ENCODE results near the gene ARHGAP22. TPM values are rescaled to one million over a fixed set of nuclear protein-coding genes. Genes with fewer than 3 reads are reported as not detected.

The ARHGAP22 gene
- total RNA-seq, 1 donor from 2014 or later, result 3.2 TPM

DNA sequence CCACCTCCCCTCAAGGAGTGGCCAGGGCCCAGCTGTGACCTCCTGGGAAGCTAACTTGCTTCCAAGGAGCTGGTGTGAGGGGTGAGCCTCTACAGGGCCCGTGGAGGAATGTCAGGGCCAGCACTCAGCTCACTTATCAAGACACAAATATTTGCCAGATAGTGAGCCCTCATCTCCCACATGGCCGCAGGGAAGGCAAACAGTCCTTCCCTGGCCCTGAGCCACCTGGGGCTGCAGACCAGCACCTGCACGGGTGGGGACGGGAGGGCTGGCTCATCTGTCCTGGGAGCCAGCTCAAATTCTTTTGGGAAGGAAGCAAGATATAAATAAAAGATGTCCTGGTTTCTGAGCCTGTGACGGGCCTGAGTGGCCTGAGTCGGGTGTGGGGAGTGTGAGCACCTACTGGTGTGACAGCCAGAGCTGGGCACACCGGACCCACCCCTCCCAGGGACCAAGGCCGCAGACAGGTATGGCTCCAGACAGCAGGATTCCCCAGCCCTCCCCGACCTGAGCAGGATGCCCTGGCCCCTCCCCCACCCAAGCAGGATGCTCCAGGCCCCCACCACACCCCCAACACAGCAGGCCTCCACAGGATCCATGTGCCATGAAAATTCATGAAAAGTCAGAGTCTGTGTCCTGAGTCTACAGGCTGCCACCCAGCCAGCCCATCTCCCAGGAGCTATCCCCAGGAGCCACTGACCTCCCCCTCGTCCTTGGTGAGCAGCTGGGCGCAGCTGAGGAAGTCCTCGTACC lies 150.4 kb downstream of the ARHGAP22 start:
- Histone ChIP-seq H3K9me3 (no peaks in the 10 kb centered on the region), H3K36me3 (no peaks in the 10 kb centered on the region), H3K4me1 (no peaks in the 10 kb centered on the region), H3K27ac (no peak overlapping the region), H3K27me3 (no peaks in the 10 kb centered on the region), H3K4me3 (no peak overlapping the region)
- intact Hi-C loops (cut with DNase I), result no loop called here
- DNase-seq (ENCODE audit: extremely low spot score in 2 of 2), result peak; percentile 74 to 81
- TF ChIP-seq POLR2AphosphoS5 (IDR thresholded peaks at IDR 0.05; ENCODE audit: insufficient read depth in 1 of 2, low read depth in 1 of 2) (no peak), POLR2A (IDR thresholded peaks at IDR 0.05) (no peak)
- TF ChIP-seq, protein P1, sequence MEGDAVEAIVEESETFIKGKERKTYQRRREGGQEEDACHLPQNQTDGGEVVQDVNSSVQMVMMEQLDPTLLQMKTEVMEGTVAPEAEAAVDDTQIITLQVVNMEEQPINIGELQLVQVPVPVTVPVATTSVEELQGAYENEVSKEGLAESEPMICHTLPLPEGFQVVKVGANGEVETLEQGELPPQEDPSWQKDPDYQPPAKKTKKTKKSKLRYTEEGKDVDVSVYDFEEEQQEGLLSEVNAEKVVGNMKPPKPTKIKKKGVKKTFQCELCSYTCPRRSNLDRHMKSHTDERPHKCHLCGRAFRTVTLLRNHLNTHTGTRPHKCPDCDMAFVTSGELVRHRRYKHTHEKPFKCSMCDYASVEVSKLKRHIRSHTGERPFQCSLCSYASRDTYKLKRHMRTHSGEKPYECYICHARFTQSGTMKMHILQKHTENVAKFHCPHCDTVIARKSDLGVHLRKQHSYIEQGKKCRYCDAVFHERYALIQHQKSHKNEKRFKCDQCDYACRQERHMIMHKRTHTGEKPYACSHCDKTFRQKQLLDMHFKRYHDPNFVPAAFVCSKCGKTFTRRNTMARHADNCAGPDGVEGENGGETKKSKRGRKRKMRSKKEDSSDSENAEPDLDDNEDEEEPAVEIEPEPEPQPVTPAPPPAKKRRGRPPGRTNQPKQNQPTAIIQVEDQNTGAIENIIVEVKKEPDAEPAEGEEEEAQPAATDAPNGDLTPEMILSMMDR (IDR thresholded peaks at IDR 0.05), result no peak

DNA sequence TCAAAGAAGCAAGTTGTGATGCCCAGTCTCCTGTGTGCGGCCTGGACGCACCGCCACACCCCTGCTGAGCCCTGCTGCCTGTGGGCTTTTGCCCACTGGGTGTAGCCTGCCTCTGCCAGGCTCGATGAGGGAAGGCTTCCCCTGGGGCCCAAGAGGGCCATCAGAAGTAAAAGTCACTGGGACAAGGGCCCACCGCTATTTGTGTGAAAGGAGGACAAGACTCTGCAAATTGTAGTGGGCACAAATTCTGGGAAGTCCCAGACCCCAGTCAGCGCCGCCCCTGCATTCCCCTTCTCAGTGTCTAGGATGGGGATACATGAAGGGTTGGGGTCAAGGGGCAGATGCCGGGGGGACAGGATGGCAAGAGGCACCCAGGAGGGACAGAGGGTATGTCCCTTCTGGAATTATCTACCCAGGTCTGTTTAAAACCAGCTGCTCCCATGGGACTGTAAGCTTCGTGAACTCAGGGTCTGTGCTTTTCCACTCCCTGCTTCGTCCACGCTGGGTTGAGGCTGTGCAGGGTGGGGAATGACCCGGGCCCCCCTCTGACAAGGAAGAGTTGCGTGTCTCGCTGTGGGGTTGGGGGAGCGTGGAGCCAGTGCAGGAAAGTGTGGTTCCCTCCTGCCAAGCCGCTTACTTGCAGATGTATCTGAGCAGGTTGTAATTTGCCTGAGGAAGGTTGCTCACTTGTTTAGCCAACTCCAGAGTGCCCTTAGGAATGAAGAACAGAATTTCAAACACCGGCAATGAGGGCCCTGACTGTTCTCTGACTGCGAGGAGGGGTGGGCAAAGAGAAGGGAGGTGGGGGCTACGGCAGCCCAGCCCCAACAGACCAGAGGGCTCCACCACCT lies 151.2 kb downstream of the ARHGAP22 start:
- Histone ChIP-seq H3K4me3 (no peak overlapping the region), H3K27me3 (no peaks in the 10 kb centered on the region), H3K4me1 (no peaks in the 10 kb centered on the region), H3K9me3 (no peaks in the 10 kb centered on the region), H3K27ac (no peak overlapping the region), H3K36me3 (no peaks in the 10 kb centered on the region)
- intact Hi-C loops (cut with DNase I), result no loop called here
- TF ChIP-seq, protein P1 (IDR thresholded peaks at IDR 0.05), result no peak
- TF ChIP-seq POLR2AphosphoS5 (IDR thresholded peaks at IDR 0.05; ENCODE audit: insufficient read depth in 1 of 2, low read depth in 1 of 2) (no peak), POLR2A (IDR thresholded peaks at IDR 0.05) (no peak)
- DNase-seq (ENCODE audit: extremely low spot score in 2 of 2), result peak in 1 of 2 donors; percentile 79

DNA sequence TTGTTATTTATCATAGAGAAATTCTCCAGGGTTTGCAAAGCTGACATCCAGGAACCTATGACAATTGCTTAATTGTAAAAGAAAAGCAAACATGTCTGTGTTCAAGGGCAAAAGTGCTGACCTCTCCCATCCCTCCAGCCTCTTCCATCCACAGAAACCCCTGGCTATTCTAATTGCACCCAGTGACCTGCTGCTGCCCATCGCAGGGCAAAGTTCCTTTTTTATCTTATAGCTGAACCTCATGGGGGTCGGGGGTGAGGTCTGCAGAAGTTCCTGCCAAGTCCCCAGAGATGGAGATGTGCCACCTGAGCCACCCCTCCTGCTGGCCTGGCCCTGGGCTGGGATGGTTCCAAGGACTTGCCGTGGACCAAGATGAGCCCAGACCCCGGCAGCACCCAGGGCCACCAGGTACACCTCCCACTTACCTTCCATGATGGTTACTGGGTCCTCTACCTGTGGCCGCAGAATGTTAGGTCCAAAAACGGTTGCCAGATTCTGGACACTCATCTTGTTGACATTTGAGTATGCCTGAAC lies 151.9 kb downstream of the ARHGAP22 start:
- Histone ChIP-seq H3K9me3 (no peaks in the 10 kb centered on the region), H3K4me3 (no peak overlapping the region), H3K27ac (no peak overlapping the region), H3K36me3 (no peaks in the 10 kb centered on the region), H3K4me1 (no peaks in the 10 kb centered on the region), H3K27me3 (no peaks in the 10 kb centered on the region)
- TF ChIP-seq POLR2A (IDR thresholded peaks at IDR 0.05), result no peak
- no peak for TF ChIP-seq POLR2AphosphoS5 (IDR thresholded peaks at IDR 0.05; ENCODE audit: insufficient read depth in 1 of 2, low read depth in 1 of 2)
- TF ChIP-seq, protein P1 (IDR thresholded peaks at IDR 0.05), result no peak
- DNase-seq (ENCODE audit: extremely low spot score in 2 of 2), result peak in 1 of 2 donors; percentile 81
- intact Hi-C loops (cut with DNase I), result no loop called here

DNA sequence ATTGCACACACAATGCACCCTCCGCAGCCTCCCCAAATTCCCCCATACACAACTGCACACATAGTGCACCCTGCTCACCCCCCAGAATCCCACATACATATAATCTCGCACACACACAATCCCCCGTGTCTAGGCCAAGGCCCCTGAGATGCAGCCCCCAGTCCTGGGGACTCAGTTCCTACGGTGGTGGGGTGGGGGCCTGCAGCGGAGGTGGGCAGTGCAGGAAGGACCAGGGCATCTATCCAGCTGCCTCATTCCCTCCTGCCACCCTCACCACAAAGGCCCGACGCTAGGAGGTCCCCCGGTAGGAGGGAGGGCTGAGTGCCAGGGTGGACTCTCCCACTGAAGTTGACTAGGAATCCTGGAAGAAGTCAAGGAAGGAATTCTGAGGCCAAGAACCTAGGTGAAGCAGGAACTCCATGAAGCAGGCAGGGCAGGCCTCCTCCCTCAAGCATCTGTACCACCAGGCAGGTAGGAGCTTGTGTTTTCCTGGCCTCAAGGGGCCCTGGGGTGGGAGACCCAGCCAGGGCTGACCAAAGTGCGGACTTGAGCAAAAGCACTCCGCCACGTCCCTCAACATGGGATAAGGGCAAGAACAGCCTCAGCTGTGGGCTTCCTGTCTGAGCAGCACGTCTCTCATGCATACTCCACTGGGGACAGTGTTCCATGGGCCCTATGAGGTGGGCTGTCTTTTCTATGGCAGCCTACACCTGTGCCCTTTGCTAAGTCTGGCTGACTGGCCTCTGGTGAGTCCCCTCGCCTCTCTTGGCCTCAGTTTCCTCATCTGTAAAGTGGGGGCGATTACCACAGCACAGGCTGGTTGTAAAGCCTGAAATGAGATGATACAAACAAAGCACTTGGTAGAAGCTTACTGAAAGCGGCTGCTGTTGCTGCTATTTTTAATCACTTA lies 152.6 kb downstream of the ARHGAP22 start:
- Histone ChIP-seq H3K27me3 (no peaks in the 10 kb centered on the region), H3K4me3 (no peak overlapping the region), H3K4me1 (no peaks in the 10 kb centered on the region), H3K27ac (no peak overlapping the region), H3K9me3 (no peaks in the 10 kb centered on the region), H3K36me3 (no peaks in the 10 kb centered on the region)
- intact Hi-C loops (cut with DNase I), result no loop called here
- TF ChIP-seq, protein P1 (IDR thresholded peaks at IDR 0.05), result no peak
- no peak for TF ChIP-seq POLR2AphosphoS5 (IDR thresholded peaks at IDR 0.05; ENCODE audit: insufficient read depth in 1 of 2, low read depth in 1 of 2)
- no peak for DNase-seq (ENCODE audit: extremely low spot score in 2 of 2)

Data from vagina (tissue), 2 donors.